BJ (cell line): ENCODE results near the gene LIPI. TPM values are rescaled to one million over a fixed set of nuclear protein-coding genes. Genes with fewer than 3 reads are reported as not detected.

Experiments
- CTCF ChIA-PET: fragments of 350-600 bp; formaldehyde crosslinking; extraction: SDS; loops from one replicate; lab custom pipeline; 2021; ENCODE audit warnings: antibody characterized with exemption, inconsistent platforms; lab: Yijun Ruan, JAX
- POLR2A ChIA-PET: fragments of 300-600 bp; sonication (Branson Sonifier 250); formaldehyde crosslinking; extraction: SDS; loops from one replicate; lab custom pipeline; 2021; ENCODE audit warnings: antibody characterized with exemption; lab: Charles Lee
- DNase-seq: peaks from one replicate; pipeline ENCODE4 v3.0.0-alpha.2; 2011; ENCODE audit warnings: low read depth
- H3K27me3 ChIP-seq: 2 replicates; pipeline ENCODE4 v1.6.0; 2011; ENCODE audit warnings: low read length; ENCODE audit not compliant: control insufficient read depth, insufficient read depth
- H3K36me3 ChIP-seq: 2 replicates; pipeline ENCODE4 v1.5.1; 2011; ENCODE audit warnings: low read length; ENCODE audit not compliant: control insufficient read depth, insufficient read depth
- H3K4me3 ChIP-seq: 2 replicates; pipeline ENCODE4 v1.5.1; 2011; ENCODE audit warnings: low read depth, mild to moderate bottlenecking, control low read depth, low read length
- polyA plus RNA-seq: library from polyadenylated mRNA; depleted of rRNA; stranded (reverse); fragments of >200 nt; gene quantifications from 2 replicates; pipeline ENCODE4 v1.2.3, GENCODE V29; 2011
- TF ChIP-seq, protein P1 (sequence below): IDR thresholded peaks from 2 replicates; pipeline ENCODE4 v1.5.1; 2011; ENCODE audit warnings: low read depth, mild to moderate bottlenecking, control low read depth, inconsistent platforms, low read length, moderate library complexity; ENCODE audit not compliant: insufficient read depth

Gene LIPI
- polyA plus RNA-seq, 1 experiment = not detected

DNA sequence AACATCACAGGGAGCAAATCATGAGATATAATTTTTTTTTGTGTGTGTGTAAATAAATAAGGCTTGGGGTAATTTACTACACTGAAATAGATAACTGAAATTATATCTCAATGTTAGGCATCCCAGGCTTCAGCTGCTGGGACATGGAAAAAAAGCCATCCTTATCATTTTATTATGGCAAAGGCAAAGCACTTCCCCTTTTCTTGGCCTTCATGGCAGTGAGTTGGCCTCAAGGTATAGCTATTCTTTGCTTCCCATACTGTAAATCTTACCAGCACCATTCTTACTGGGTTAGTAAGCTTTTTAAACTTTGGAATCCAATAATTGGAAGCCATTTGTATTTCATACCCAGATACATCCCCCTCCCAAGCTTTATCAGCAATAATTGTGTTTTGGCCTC is 34.2 kb upstream of the LIPI start:
- Histone ChIP-seq H3K36me3 (no peaks in the 10 kb centered on the region), H3K4me3 (no peak overlapping the region), H3K27me3 (no peaks in the 10 kb centered on the region)
- ChIA-PET POLR2A (no interaction called here), CTCF (interaction anchor here (1.4 kb wide), 1 partner anchor 8 kb away, joined by 6 read pairs; no protein-coding TSS in a partner anchor)
- TF ChIP-seq, protein P1, sequence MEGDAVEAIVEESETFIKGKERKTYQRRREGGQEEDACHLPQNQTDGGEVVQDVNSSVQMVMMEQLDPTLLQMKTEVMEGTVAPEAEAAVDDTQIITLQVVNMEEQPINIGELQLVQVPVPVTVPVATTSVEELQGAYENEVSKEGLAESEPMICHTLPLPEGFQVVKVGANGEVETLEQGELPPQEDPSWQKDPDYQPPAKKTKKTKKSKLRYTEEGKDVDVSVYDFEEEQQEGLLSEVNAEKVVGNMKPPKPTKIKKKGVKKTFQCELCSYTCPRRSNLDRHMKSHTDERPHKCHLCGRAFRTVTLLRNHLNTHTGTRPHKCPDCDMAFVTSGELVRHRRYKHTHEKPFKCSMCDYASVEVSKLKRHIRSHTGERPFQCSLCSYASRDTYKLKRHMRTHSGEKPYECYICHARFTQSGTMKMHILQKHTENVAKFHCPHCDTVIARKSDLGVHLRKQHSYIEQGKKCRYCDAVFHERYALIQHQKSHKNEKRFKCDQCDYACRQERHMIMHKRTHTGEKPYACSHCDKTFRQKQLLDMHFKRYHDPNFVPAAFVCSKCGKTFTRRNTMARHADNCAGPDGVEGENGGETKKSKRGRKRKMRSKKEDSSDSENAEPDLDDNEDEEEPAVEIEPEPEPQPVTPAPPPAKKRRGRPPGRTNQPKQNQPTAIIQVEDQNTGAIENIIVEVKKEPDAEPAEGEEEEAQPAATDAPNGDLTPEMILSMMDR = no peak
- DNase-seq = no peak

DNA sequence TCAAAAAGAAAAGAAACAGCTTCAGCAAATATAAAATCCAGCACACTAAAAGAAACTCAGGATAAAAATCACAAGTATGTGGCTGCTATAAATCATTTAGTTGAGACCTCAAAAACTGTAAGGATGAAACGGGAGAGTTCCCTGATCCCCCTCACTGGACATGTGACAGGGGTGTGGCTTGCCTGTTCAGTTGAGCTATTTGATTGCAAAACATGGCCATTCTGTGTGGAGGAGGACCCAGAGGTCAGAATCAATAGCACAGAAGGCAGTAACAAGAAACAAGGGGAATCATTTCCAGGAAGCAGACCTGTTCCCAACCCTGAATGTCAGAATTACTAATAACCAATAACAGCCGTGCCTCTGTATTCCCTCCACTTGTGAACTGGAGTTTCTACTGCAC is 33.1 kb upstream of the LIPI start:
- H3K4me3 ChIP-seq = no peak overlapping the region
- DNase-seq = no peak
- H3K27me3 ChIP-seq = no peaks in the 10 kb centered on the region
- no peaks in the 10 kb centered on the region for H3K36me3 ChIP-seq
- TF ChIP-seq, protein P1 = no peak
- POLR2A ChIA-PET = no interaction called here
- CTCF ChIA-PET = interaction anchor here (1.7 kb wide), 1 partner anchor 9 kb away, joined by 6 read pairs; no protein-coding TSS in a partner anchor

DNA sequence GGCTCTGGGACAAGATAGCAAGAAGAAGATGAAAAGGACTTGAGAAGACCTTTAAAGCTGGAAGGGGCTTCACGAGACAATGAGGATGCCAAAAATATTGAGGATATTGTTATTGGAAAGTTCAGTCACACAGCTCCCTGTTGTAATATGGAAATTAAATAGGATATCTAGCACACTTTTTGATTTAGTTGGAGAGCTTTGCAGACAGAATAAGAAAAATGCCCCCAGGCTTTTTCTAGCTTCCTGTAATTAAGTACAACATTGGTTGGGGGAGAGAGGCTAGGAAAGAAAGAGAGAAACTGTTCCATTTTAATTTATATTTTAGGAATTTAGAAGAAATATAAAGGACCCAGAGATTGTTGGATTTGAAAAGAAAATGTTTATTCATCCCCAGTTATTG is 32.7 kb upstream of the LIPI start:
- no peaks in the 10 kb centered on the region for H3K27me3 ChIP-seq
- no peak for DNase-seq
- no peaks in the 10 kb centered on the region for H3K36me3 ChIP-seq
- CTCF ChIA-PET = interaction anchor here (1.7 kb wide), 1 partner anchor 10 kb away, joined by 6 read pairs; no protein-coding TSS in a partner anchor
- TF ChIP-seq, protein P1 = no peak
- POLR2A ChIA-PET = no interaction called here
- no peak overlapping the region for H3K4me3 ChIP-seq

DNA sequence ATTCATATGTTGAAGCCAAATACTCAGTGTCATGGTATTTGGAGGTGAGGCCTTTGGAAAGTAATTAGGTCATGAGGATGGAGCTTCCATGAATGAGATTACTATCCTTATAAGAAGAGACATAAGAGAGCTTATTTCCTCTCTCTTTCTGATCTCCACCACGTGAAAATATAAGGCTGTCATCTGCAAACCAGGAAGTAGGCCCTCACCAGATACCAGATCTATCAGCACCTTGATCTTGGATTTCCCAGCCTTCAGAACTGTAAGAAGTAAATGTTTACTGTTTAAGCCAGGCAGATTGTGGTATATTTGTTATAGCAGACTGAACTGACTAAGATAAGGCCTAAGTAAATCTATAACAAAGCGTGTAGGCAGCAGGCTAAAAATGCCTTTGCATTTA is 30.5 kb upstream of the LIPI start:
- no peak for DNase-seq
- ChIA-PET CTCF (no interaction called here), POLR2A (no interaction called here)
- H3K36me3 ChIP-seq = no peaks in the 10 kb centered on the region
- no peaks in the 10 kb centered on the region for H3K27me3 ChIP-seq
- H3K4me3 ChIP-seq = no peak overlapping the region
- TF ChIP-seq, protein P1 = no peak

DNA sequence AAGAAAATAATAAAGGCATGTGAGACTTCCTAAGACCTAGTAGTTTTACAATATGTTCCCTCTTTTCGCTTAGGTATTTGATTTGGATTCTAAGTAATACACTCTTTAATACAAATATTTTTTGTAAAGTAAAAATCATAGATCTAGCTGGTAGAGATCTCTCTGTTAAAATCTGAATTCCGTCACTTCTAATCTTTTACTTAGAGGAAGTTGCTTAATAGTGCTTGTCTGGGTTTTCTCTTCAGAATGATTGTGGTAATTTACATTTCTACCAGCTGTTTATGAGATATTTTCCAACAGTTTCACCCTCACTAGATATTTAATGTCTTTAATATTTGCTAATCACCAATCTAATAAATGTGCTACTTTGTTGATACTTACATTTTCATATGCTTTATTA is 28.5 kb upstream of the LIPI start:
- DNase-seq = no peak
- TF ChIP-seq, protein P1 = no peak

More for the DNA sequence above, 28.5 kb upstream of the LIPI start:
- ChIA-PET POLR2A (no interaction called here), CTCF (interaction anchor here (0.7 to 2.8 kb wide), 2 partner anchors 14 to 241 kb away, joined by 4 to 8 read pairs; no protein-coding TSS in a partner anchor)
- Histone ChIP-seq H3K27me3 (no peaks in the 10 kb centered on the region), H3K36me3 (no peaks in the 10 kb centered on the region), H3K4me3 (no peak overlapping the region)
